ENCODE results near the gene AMT. TPM values are rescaled to one million over a fixed set of nuclear protein-coding genes. Genes with fewer than 3 reads are reported as not detected.
A peak's percentile ranks its signal among the peaks of the same experiment; 100 is the strongest.

AMT gene
- total and polyA plus RNA-seq, 2 of the 13 experiments (the other 11 are each of a cell fraction or from before 2014, with no cell fraction given), result 35.3 to 59.0 TPM

- TF ChIP-seq CAMTA2 (CRISPR knock-in tag; IDR thresholded peaks at IDR 0.05; ENCODE audit: borderline replicate concordance), result peak; percentile 94
- no peak for TF ChIP-seq NCOA5 (CRISPR knock-in tag; IDR thresholded peaks at IDR 0.05)
- TF ChIP-seq ZNF614 (CRISPR knock-in tag; IDR thresholded peaks at IDR 0.05; ENCODE audit: borderline replicate concordance), result 0 out of 2 replicates have a peak, but pooled peaks have one; percentile 22
- no peak for TF ChIP-seq SOX13 (IDR thresholded peaks at IDR 0.05)
- peak in 1 of 2 experiments; percentile 16; a peak in 1 of 4 replicates for TF ChIP-seq SOX13 (CRISPR knock-in tag; conservative IDR thresholded peaks at IDR 0.05 in 1 of 2, IDR thresholded peaks at IDR 0.05 in 1 of 2)
- TF ChIP-seq KAT2B (IDR thresholded peaks at IDR 0.05; ENCODE audit: borderline replicate concordance, low read depth, low read length), result no peak
- TF ChIP-seq ZNF883 (CRISPR knock-in tag; IDR thresholded peaks at IDR 0.05; ENCODE audit: not compliant biosample characterization), result peak; percentile 75
- peak; percentile 59 for TF ChIP-seq NFYC (CRISPR knock-in tag; IDR thresholded peaks at IDR 0.05)
- TF ChIP-seq ZNF296 (CRISPR knock-in tag; conservative IDR thresholded peaks at IDR 0.05), result no peak
- TF ChIP-seq ETV6 (CRISPR knock-in tag; conservative IDR thresholded peaks at IDR 0.05), result no peak; the same call in 1 of the 2 replicates
- 0 out of 2 replicates have a peak, but pooled peaks have one; percentile 8 for TF ChIP-seq HCFC1 (IDR thresholded peaks at IDR 0.05; ENCODE audit: low read depth, low read length)
- 0 out of 2 replicates have a peak, but pooled peaks have one; percentile 75 for TF ChIP-seq ZNF124 (CRISPR knock-in tag; IDR thresholded peaks at IDR 0.05)
- peak; percentile 36; the same call in 1 of the 2 replicates for TF ChIP-seq ZHX1 (CRISPR knock-in tag; IDR thresholded peaks at IDR 0.05; ENCODE audit: low read depth)
- TF ChIP-seq, protein P1, sequence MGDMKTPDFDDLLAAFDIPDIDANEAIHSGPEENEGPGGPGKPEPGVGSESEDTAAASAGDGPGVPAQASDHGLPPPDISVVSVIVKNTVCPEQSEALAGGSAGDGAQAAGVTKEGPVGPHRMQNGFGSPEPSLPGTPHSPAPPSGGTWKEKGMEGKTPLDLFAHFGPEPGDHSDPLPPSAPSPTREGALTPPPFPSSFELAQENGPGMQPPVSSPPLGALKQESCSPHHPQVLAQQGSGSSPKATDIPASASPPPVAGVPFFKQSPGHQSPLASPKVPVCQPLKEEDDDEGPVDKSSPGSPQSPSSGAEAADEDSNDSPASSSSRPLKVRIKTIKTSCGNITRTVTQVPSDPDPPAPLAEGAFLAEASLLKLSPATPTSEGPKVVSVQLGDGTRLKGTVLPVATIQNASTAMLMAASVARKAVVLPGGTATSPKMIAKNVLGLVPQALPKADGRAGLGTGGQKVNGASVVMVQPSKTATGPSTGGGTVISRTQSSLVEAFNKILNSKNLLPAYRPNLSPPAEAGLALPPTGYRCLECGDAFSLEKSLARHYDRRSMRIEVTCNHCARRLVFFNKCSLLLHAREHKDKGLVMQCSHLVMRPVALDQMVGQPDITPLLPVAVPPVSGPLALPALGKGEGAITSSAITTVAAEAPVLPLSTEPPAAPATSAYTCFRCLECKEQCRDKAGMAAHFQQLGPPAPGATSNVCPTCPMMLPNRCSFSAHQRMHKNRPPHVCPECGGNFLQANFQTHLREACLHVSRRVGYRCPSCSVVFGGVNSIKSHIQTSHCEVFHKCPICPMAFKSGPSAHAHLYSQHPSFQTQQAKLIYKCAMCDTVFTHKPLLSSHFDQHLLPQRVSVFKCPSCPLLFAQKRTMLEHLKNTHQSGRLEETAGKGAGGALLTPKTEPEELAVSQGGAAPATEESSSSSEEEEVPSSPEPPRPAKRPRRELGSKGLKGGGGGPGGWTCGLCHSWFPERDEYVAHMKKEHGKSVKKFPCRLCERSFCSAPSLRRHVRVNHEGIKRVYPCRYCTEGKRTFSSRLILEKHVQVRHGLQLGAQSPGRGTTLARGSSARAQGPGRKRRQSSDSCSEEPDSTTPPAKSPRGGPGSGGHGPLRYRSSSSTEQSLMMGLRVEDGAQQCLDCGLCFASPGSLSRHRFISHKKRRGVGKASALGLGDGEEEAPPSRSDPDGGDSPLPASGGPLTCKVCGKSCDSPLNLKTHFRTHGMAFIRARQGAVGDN (CRISPR knock-in tag; IDR thresholded peaks at IDR 0.05), result peak; percentile 85
- peak; percentile 45; the same call in 1 of the 2 replicates for TF ChIP-seq YEATS4 (CRISPR knock-in tag; IDR thresholded peaks at IDR 0.05; ENCODE audit: borderline replicate concordance)
- TF ChIP-seq, protein P2, sequence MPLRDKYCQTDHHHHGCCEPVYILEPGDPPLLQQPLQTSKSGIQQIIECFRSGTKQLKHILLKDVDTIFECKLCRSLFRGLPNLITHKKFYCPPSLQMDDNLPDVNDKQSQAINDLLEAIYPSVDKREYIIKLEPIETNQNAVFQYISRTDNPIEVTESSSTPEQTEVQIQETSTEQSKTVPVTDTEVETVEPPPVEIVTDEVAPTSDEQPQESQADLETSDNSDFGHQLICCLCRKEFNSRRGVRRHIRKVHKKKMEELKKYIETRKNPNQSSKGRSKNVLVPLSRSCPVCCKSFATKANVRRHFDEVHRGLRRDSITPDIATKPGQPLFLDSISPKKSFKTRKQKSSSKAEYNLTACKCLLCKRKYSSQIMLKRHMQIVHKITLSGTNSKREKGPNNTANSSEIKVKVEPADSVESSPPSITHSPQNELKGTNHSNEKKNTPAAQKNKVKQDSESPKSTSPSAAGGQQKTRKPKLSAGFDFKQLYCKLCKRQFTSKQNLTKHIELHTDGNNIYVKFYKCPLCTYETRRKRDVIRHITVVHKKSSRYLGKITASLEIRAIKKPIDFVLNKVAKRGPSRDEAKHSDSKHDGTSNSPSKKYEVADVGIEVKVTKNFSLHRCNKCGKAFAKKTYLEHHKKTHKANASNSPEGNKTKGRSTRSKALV (CRISPR knock-in tag; IDR thresholded peaks at IDR 0.05), result no peak
- TF ChIP-seq PHF20 (CRISPR knock-in tag; IDR thresholded peaks at IDR 0.05), result peak; percentile 66
- TF ChIP-seq, protein P3, sequence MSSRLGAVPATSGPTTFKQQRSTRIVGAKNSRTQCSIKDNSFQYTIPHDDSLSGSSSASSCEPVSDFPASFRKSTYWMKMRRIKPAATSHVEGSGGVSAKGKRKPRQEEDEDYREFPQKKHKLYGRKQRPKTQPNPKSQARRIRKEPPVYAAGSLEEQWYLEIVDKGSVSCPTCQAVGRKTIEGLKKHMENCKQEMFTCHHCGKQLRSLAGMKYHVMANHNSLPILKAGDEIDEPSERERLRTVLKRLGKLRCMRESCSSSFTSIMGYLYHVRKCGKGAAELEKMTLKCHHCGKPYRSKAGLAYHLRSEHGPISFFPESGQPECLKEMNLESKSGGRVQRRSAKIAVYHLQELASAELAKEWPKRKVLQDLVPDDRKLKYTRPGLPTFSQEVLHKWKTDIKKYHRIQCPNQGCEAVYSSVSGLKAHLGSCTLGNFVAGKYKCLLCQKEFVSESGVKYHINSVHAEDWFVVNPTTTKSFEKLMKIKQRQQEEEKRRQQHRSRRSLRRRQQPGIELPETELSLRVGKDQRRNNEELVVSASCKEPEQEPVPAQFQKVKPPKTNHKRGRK (CRISPR knock-in tag; IDR thresholded peaks at IDR 0.05), result 0 out of 2 replicates have a peak, but pooled peaks have one; percentile 49
Observed at GRCh38 chr3:49469936-49470713, 47.9 kb upstream of the AMT start, which contains the start of gene DAG1 (continued).

All from HepG2 (cell line).